ENCODE measurements around the gene AAMDC. TPM values are rescaled to one million over a fixed set of nuclear protein-coding genes. Genes with fewer than 3 reads are reported as not detected.

Gene AAMDC
- total RNA-seq, 1 experiment from 2014 or later = 20.7 TPM

GRCh38 chr11:77799338-77799737 lies 21.6 kb upstream of the AAMDC start:
- Histone ChIP-seq H3K56ac (ENCODE audit: insufficient read length, low read depth, low read length) (no peak overlapping the region), H3K79me2 (ENCODE audit: insufficient read depth, low read length) (peaks cover 22% of the 10 kb centered on the region; the same call in 1 of the 2 replicates), H2BK5ac (ENCODE audit: insufficient read length, low read length) (no peak overlapping the region), H3K23ac (ENCODE audit: insufficient read length, low read depth, low read length) (no peak overlapping the region), H3K23me2 (ENCODE audit: insufficient read length, low read depth, low read length, poor library complexity, severe bottlenecking) (no peaks in the 10 kb centered on the region), H2AFZ (ENCODE audit: low read length) (no peak overlapping the region), H2AK5ac (ENCODE audit: insufficient read length, low read length) (no peak overlapping the region), H4K8ac (replicated peaks; ENCODE audit: insufficient read length, low read depth, low read length) (no peak overlapping the region), H3K18ac (ENCODE audit: insufficient read length, low read depth, low read length) (no peak overlapping the region), H2BK12ac (ENCODE audit: insufficient read length, low read depth, low read length) (no peak overlapping the region), H3K27me3 (ENCODE audit: insufficient read depth, low read length) (no peaks in the 10 kb centered on the region), H3K4ac (ENCODE audit: low read depth, low read length) (no peak overlapping the region), H3K79me1 (ENCODE audit: insufficient read depth, low read depth, low read length, poor library complexity, severe bottlenecking) (peaks cover 5% of the 10 kb centered on the region), H3K4me2 (ENCODE audit: insufficient read depth, insufficient read length, low read length) (no peak overlapping the region), H2BK15ac (ENCODE audit: low read depth, low read length) (no peak overlapping the region), H3T11ph (ENCODE audit: low read length) (no peak overlapping the region), H3K27ac (ENCODE audit: insufficient read length, low read depth, low read length) (no peak overlapping the region), H3K14ac (ENCODE audit: insufficient read depth, low read length) (no peak overlapping the region), H3K4me1 (ENCODE audit: insufficient read depth, low read length) (no peaks in the 10 kb centered on the region), H4K91ac (ENCODE audit: insufficient read length, low read depth, low read length) (no peak overlapping the region), H3K9ac (ENCODE audit: extremely low read depth, insufficient read length, low read length) (no peak overlapping the region), H2BK20ac (ENCODE audit: low read depth, low read length, poor library complexity, severe bottlenecking) (no peak overlapping the region), H4K5ac (ENCODE audit: insufficient read length, low read depth, low read length) (no peak overlapping the region), H4K20me1 (ENCODE audit: control insufficient read depth, insufficient read depth, insufficient read length) (no peaks in the 10 kb centered on the region), H2BK120ac (ENCODE audit: low read depth, low read length, poor library complexity, severe bottlenecking) (no peak overlapping the region), H3K9me3 (ENCODE audit: control insufficient read depth, low read depth, low read length) (no peaks in the 10 kb centered on the region)
- DNase-seq = no peak
- H3K4me3 Mint-ChIP-seq = no peak overlapping the region
- H3K4me1 Mint-ChIP-seq = peaks cover 15 to 26% of the 10 kb centered on the region in 2 experiments
- peaks cover 3 to 4% of the 10 kb centered on the region in 2 experiments; a peak in 3 of 5 replicates for H3K9me3 Mint-ChIP-seq
- TF ChIP-seq, protein P1, sequence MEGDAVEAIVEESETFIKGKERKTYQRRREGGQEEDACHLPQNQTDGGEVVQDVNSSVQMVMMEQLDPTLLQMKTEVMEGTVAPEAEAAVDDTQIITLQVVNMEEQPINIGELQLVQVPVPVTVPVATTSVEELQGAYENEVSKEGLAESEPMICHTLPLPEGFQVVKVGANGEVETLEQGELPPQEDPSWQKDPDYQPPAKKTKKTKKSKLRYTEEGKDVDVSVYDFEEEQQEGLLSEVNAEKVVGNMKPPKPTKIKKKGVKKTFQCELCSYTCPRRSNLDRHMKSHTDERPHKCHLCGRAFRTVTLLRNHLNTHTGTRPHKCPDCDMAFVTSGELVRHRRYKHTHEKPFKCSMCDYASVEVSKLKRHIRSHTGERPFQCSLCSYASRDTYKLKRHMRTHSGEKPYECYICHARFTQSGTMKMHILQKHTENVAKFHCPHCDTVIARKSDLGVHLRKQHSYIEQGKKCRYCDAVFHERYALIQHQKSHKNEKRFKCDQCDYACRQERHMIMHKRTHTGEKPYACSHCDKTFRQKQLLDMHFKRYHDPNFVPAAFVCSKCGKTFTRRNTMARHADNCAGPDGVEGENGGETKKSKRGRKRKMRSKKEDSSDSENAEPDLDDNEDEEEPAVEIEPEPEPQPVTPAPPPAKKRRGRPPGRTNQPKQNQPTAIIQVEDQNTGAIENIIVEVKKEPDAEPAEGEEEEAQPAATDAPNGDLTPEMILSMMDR (conservative IDR thresholded peaks at IDR 0.05) = no peak
- WGBS (ENCODE audit: extremely low coverage, insufficient read length, low lambda C conversion rate) = no CpG with 5 or more reads among the region's 3 CpGs
- H3K36me3 Mint-ChIP-seq (ENCODE audit: insufficient read depth in 1 of 3, low read depth in 3 of 3) = peaks cover 18 to 25% (median 21%) of the 10 kb centered on the region in 3 experiments
- H3K27me3 Mint-ChIP-seq (ENCODE audit: low read depth) = no peaks in the 10 kb centered on the region
- no peak overlapping the region for H3K27ac Mint-ChIP-seq

All from H9 (cell line).